Smooth muscle cell (in vitro differentiated cells): ENCODE data around the gene SQOR. TPM values are rescaled to one million over a fixed set of nuclear protein-coding genes. Genes with fewer than 3 reads are reported as not detected.
A peak's percentile ranks its signal among the peaks of the same experiment; 100 is the strongest.

Experiments used
- DNase-seq: peaks from one replicate; lab custom pipeline; 2025; ENCODE audit not compliant: unreplicated experiment; lab: John Stamatoyannopoulos, UW
- H2AFZ ChIP-seq: fragments of 200-600 bp; sonication (generic); 2 replicates; pipeline ENCODE4 v1.6.0; 2016; ENCODE audit warnings: antibody characterized with exemption, low read depth, mild to moderate bottlenecking
- H3F3A ChIP-seq: fragments of 200-600 bp; sonication (generic); 2 replicates; pipeline ENCODE4 v1.6.0; 2017; ENCODE audit warnings: antibody characterized with exemption, low read depth
- H3K27ac ChIP-seq: fragments of 200-600 bp; sonication (generic); 2 replicates; pipeline ENCODE4 v1.5.1; 2016; ENCODE audit warnings: low read depth, mild to moderate bottlenecking
- H3K27me3 ChIP-seq: fragments of 200-600 bp; sonication (generic); 2 replicates; pipeline ENCODE4 v1.6.1; 2016; ENCODE audit warnings: low read depth, mild to moderate bottlenecking
- H3K36me3 ChIP-seq: fragments of 200-600 bp; sonication (generic); 2 replicates; pipeline ENCODE4 v1.5.1; 2016; ENCODE audit warnings: low read depth
- H3K4me1 ChIP-seq: fragments of 200-600 bp; sonication (generic); 2 replicates; pipeline ENCODE4 v1.5.1; 2016; ENCODE audit warnings: low read depth
- H3K4me2 ChIP-seq: fragments of 200-600 bp; sonication (generic); 2 replicates; pipeline ENCODE4 v1.6.0; 2016; ENCODE audit warnings: mild to moderate bottlenecking
- H3K4me3 ChIP-seq: fragments of 200-600 bp; sonication (generic); 2 replicates; pipeline ENCODE4 v1.5.1; 2016; ENCODE audit warnings: mild to moderate bottlenecking
- H3K79me2 ChIP-seq: fragments of 200-600 bp; sonication (generic); 2 replicates; pipeline ENCODE4 v1.6.0; 2016; ENCODE audit warnings: low read depth, mild to moderate bottlenecking
- H3K9ac ChIP-seq: fragments of 200-600 bp; sonication (generic); 2 replicates; pipeline ENCODE4 v1.6.0; 2016; ENCODE audit warnings: low read depth
- H3K9me3 ChIP-seq: fragments of 200-600 bp; sonication (generic); replicated peaks from 2 replicates; pipeline ENCODE4 v1.5.1; 2016; ENCODE audit warnings: low read depth
- H4K20me1 ChIP-seq: fragments of 200-600 bp; sonication (generic); 2 replicates; pipeline ENCODE4 v1.6.0; 2016; ENCODE audit warnings: low read depth
- WGBS: methylation state at CpG from one replicate; pipeline ENCODE4 v1.1.7; 2016; ENCODE audit warnings: low lambda C conversion rate; 5-methylcytosine and 5-hydroxymethylcytosine counted together
- polyA plus RNA-seq: library from polyadenylated mRNA; unstranded; fragments of >200 nt; fragmentation: Nextera tagmentation; extraction: Ambion mirVana; gene quantifications from 2 replicates; pipeline ENCODE4 v1.2.1, GENCODE V29; 2016
- total RNA-seq: library from RNA; depleted of rRNA; stranded (reverse); fragments of >200 nt; gene quantifications from 2 replicates; pipeline ENCODE4 v1.2.3, GENCODE V29; 2014
- TF ChIP-seq, protein P1 (sequence below): fragments of 200-600 bp; sonication (generic); IDR thresholded peaks from 2 replicates; pipeline ENCODE4 v1.5.1; 2017; ENCODE audit warnings: borderline replicate concordance, mild to moderate bottlenecking, antibody characterized with exemption; ENCODE audit not compliant: insufficient read depth, poor library complexity, severe bottlenecking

SQOR gene
- total and polyA plus RNA-seq, 2 experiments from 2014 or later, result 9.4 to 9.9 TPM

DNA sequence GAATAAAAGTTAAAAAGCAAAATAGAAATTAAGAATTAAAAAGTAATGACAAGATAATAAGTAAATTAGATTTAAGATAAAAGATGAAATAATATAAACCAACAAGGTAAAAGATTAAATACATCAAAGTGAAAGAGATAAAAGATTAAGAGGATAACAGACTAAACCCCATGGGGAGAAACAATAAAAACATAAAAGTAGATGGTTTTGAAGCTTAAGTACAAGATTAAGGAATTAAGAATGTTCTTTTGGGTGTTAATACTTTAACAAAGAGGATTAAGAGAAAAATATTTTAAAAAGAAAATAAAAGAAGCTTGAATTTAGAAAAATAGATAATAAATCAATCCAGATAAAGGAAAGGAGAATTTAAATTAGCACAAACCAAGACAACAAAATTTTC lies 85.4 kb downstream of the SQOR start:
- Histone ChIP-seq H3K9me3 (no peaks in the 10 kb centered on the region), H4K20me1 (no peaks in the 10 kb centered on the region), H3K27ac (no peak overlapping the region), H3K79me2 (no peaks in the 10 kb centered on the region), H3K27me3 (no peaks in the 10 kb centered on the region), H3K9ac (no peak overlapping the region), H3F3A (no peaks in the 10 kb centered on the region), H3K4me2 (no peak overlapping the region), H3K4me3 (no peak overlapping the region), H2AFZ (no peak overlapping the region), H3K36me3 (no peaks in the 10 kb centered on the region), H3K4me1 (no peaks in the 10 kb centered on the region)
- TF ChIP-seq, protein P1, sequence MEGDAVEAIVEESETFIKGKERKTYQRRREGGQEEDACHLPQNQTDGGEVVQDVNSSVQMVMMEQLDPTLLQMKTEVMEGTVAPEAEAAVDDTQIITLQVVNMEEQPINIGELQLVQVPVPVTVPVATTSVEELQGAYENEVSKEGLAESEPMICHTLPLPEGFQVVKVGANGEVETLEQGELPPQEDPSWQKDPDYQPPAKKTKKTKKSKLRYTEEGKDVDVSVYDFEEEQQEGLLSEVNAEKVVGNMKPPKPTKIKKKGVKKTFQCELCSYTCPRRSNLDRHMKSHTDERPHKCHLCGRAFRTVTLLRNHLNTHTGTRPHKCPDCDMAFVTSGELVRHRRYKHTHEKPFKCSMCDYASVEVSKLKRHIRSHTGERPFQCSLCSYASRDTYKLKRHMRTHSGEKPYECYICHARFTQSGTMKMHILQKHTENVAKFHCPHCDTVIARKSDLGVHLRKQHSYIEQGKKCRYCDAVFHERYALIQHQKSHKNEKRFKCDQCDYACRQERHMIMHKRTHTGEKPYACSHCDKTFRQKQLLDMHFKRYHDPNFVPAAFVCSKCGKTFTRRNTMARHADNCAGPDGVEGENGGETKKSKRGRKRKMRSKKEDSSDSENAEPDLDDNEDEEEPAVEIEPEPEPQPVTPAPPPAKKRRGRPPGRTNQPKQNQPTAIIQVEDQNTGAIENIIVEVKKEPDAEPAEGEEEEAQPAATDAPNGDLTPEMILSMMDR, result no peak
- no peak for DNase-seq

DNA sequence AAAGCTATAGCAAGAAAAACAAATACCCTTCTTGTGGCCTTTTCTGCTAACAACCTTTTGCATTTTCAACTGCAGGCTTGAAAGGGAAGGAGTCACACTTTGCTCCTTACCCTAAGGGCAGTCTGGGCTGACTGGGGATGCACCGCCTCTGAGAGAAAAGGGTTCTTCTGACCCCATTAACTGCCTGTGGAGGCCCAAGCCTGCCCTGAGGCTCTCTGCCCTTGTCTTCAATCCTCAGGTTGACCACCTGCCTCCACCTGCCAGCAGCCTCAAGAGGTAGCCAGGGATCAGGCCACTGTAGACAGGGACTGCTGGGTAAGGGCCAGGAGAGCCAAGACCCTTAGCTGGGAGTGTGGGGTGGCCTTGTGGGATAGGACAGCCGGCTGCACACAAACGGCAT lies 93.8 kb downstream of the SQOR start:
- Histone ChIP-seq H3K36me3 (no peaks in the 10 kb centered on the region), H2AFZ (no peak overlapping the region), H3K4me1 (peaks cover 6% of the 10 kb centered on the region), H4K20me1 (no peaks in the 10 kb centered on the region), H3K9me3 (no peaks in the 10 kb centered on the region), H3K4me3 (no peak overlapping the region), H3K27ac (no peak overlapping the region), H3K4me2 (no peak overlapping the region), H3F3A (no peaks in the 10 kb centered on the region), H3K79me2 (no peaks in the 10 kb centered on the region), H3K27me3 (no peaks in the 10 kb centered on the region), H3K9ac (no peak overlapping the region)
- TF ChIP-seq, protein P1, result no peak
- DNase-seq, result no peak
- WGBS, result 95% methylated on average over 3 of the region's 3 CpGs

DNA sequence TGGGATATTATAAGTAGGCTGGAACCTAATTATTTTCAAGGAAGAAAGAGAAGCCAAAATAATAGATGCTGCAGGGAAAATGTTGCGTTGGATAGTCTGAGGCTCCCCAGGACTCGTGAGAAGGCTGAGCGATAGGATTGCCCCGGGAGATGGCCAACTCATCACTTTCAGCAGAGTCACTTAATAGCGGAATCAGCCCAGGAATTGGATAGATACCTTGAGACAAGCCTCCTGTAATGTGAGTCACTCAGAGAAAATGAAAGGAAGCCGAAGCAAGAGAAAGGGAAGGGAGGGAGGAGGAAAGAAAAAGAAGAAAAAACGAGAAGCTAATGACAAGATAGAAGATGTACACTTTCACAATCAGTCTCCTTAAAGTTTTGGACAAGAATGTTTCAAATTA lies 94.3 kb downstream of the SQOR start:
- DNase-seq, result no peak
- H3K79me2 ChIP-seq, result no peaks in the 10 kb centered on the region
- peak overlapping the region; percentile 62 for H3K4me2 ChIP-seq
- peaks cover 6% of the 10 kb centered on the region for H3K4me1 ChIP-seq
- H3K27ac ChIP-seq, result no peak overlapping the region
- no peaks in the 10 kb centered on the region for H3K36me3 ChIP-seq
- no peaks in the 10 kb centered on the region for H3K27me3 ChIP-seq
- no peaks in the 10 kb centered on the region for H3K9me3 ChIP-seq
- H4K20me1 ChIP-seq, result no peaks in the 10 kb centered on the region
- TF ChIP-seq, protein P1, result no peak
- 29% methylated on average over 7 of the region's 7 CpGs for WGBS
- H2AFZ ChIP-seq, result no peak overlapping the region
- no peaks in the 10 kb centered on the region for H3F3A ChIP-seq
- H3K9ac ChIP-seq, result no peak overlapping the region
- no peak overlapping the region for H3K4me3 ChIP-seq

DNA sequence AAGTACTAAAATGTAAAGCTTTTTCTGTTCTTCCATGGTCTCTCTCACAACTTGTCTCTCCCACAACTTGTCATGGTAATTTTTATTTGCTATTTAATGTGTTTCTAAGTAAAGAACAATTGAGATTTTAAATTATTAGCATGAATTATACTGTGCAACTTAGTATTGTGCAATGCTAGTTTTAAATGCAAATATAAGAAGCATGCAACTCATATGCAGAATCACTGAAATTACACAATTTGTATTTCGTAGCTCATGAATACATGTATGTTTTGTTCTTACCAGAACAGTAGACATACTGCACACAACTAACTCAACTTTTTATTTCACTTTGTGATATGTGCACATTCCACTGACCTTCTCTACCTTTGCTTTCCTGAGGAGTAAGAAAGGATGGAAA lies 96.5 kb downstream of the SQOR start:
- no peak overlapping the region for H3K4me2 ChIP-seq
- no peak for DNase-seq
- no peak overlapping the region for H3K27ac ChIP-seq
- no peaks in the 10 kb centered on the region for H3K79me2 ChIP-seq
- no peak overlapping the region for H3K9ac ChIP-seq
- no peak overlapping the region for H2AFZ ChIP-seq
- no peaks in the 10 kb centered on the region for H3K9me3 ChIP-seq
- no peaks in the 10 kb centered on the region for H3K27me3 ChIP-seq
- H3K4me3 ChIP-seq, result no peak overlapping the region
- H3K36me3 ChIP-seq, result no peaks in the 10 kb centered on the region
- TF ChIP-seq, protein P1, result no peak
- no peaks in the 10 kb centered on the region for H3F3A ChIP-seq
- H3K4me1 ChIP-seq, result peaks cover 6% of the 10 kb centered on the region
- no peaks in the 10 kb centered on the region for H4K20me1 ChIP-seq
- WGBS, result 95% methylated on average over 1 of the region's 1 CpG
